Neuron (in vitro differentiated cells): ENCODE measurements around the gene PPP4C.

ENCODE experiments used
- H2AFZ ChIP-seq: one replicate; pipeline ENCODE4 v1.6.1; 2013; ENCODE audit warnings: low read depth, mild to moderate bottlenecking, inconsistent platforms, low read length, moderate library complexity
- H3K27me3 ChIP-seq: one replicate; pipeline ENCODE4 v1.6.1; 2013; ENCODE audit warnings: low read length; ENCODE audit not compliant: insufficient read depth
- H3K36me3 ChIP-seq: one replicate; pipeline ENCODE4 v1.6.1; 2013; ENCODE audit warnings: low read length; ENCODE audit not compliant: insufficient read depth
- H3K4me1 ChIP-seq: one replicate; pipeline ENCODE4 v1.6.1; 2013; ENCODE audit warnings: low read length; ENCODE audit not compliant: insufficient read depth
- H3K4me3 ChIP-seq: 2 replicates; pipeline ENCODE4 v1.5.1; 2013; ENCODE audit warnings: mild to moderate bottlenecking, low read length, moderate library complexity
- H3K9me3 ChIP-seq: one replicate; pipeline ENCODE4 v1.6.1; 2013; ENCODE audit warnings: low read length

PPP4C gene

DNA sequence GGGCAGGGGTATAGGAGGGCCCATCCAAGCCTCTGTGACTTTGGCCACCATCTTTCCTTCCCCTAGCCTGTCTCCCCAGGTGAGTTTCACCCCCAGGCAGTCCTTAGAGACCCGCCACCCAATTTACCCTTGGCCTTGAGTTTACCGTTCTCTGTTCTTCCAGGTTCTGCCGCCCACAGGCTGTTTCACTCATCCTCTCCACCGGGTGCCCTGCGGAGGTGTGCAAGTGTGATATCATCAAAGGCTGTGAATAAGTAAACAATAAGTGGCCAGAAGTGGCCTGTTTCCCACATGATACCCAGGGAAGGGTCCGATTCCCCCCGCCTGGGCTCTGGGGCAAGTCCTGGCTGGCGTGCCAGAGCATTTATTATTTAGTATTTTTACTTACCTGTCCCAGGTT lies 29.6 kb upstream of the PPP4C start:
- H3K4me1 ChIP-seq: no peaks in the 10 kb centered on the region

GRCh38 chr16:30046588-30046987 lies 29.2 kb upstream of the PPP4C start:
- no peaks in the 10 kb centered on the region for H3K9me3 ChIP-seq
- H2AFZ ChIP-seq: no peak overlapping the region
- no peaks in the 10 kb centered on the region for H3K4me1 ChIP-seq
- H3K27me3 ChIP-seq: no peaks in the 10 kb centered on the region
- H3K4me3 ChIP-seq: no peak overlapping the region
- no peaks in the 10 kb centered on the region for H3K36me3 ChIP-seq

More for the DNA sequence above, 29.6 kb upstream of the PPP4C start:
- no peaks in the 10 kb centered on the region for H3K36me3 ChIP-seq
- H2AFZ ChIP-seq: no peak overlapping the region
- H3K9me3 ChIP-seq: no peaks in the 10 kb centered on the region
- H3K4me3 ChIP-seq: no peak overlapping the region
- H3K27me3 ChIP-seq: no peaks in the 10 kb centered on the region

DNA sequence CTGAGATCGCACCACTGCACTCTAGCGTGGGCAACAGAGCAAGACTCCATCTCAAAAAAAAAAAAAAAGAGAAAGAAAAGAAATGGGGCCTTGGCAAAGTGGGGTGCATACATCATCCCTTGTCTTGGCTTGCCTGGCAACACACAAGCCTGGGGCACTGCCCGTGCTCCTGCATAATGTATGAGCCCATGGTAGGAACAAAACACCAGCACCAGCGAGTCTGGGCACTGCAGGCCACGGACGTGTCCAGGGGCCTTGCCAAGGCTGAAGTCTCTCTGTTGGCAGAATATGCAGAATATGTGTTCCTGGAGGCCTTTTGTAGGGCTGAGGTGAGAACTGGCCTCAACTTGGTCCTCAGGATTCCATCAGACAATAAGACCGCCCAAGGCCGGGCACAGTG lies 25.9 kb upstream of the PPP4C start:
- no peak overlapping the region for H3K4me3 ChIP-seq
- H3K4me1 ChIP-seq: peaks cover 8% of the 10 kb centered on the region
- no peaks in the 10 kb centered on the region for H3K27me3 ChIP-seq
- no peak overlapping the region for H2AFZ ChIP-seq
- no peaks in the 10 kb centered on the region for H3K9me3 ChIP-seq
- H3K36me3 ChIP-seq: no peaks in the 10 kb centered on the region

DNA sequence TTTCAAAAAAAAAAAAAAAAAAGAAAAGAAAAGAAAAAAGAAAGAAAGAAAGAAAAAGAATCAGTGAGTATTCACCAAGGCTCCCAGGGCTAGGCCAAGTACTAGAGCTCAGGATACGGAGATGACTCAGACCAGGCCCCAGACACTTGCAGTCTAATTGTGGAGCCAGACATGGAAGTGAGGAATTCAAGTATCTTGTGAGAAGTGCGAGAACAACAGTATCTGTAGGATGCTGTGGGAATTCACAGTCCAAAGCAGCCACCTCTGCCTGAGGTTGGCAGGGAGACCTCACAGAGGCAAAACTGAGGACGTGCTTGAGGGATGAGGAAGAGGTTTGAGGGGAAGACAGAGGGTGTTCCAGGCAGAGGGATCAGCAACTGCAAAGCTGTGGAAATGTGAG lies 24.3 kb upstream of the PPP4C start:
- Histone ChIP-seq H3K4me3 (no peak overlapping the region), H3K9me3 (no peaks in the 10 kb centered on the region), H3K27me3 (no peaks in the 10 kb centered on the region), H2AFZ (no peak overlapping the region), H3K36me3 (peaks cover 2% of the 10 kb centered on the region), H3K4me1 (peaks cover 8% of the 10 kb centered on the region)

DNA sequence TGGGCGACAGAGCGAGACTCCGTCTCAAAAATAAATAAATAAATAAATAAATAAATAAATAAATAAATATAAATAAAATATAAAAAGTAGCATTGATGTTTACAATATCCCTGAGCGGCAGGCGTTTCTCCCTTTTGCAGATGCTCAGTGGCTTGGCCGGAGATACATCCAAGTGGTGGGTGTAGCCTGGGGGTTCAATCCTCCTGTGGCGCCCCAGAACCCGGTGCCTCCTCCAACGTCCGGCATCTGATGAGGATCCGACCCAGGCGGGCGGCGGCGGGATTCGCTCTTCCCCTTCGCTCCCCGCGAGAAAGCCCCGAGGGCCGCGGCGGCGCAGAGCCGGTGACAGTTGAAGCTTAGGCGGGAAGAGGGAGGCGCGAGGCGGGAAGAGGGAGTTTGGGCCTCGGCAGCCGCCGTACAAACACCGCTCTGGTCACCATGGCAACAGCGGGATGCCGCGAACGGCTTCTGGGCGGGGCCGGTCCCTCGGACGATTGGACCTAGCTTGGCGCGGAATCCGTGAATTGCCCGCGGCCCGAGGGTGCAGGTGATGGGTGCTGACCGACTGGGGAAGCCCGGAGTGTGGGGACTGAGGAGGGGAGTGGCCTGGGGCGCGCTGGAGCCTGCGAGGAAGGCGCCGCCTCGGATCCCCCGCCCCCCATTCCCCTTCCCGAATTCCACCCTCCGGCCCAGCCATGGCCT lies 23.0 kb upstream of the PPP4C start:
- Histone ChIP-seq H2AFZ (peak overlapping the region; percentile 75), H3K4me3 (peak overlapping the region; percentile 60), H3K9me3 (no peaks in the 10 kb centered on the region), H3K27me3 (no peaks in the 10 kb centered on the region), H3K36me3 (peaks cover 2% of the 10 kb centered on the region), H3K4me1 (peaks cover 8% of the 10 kb centered on the region)

DNA sequence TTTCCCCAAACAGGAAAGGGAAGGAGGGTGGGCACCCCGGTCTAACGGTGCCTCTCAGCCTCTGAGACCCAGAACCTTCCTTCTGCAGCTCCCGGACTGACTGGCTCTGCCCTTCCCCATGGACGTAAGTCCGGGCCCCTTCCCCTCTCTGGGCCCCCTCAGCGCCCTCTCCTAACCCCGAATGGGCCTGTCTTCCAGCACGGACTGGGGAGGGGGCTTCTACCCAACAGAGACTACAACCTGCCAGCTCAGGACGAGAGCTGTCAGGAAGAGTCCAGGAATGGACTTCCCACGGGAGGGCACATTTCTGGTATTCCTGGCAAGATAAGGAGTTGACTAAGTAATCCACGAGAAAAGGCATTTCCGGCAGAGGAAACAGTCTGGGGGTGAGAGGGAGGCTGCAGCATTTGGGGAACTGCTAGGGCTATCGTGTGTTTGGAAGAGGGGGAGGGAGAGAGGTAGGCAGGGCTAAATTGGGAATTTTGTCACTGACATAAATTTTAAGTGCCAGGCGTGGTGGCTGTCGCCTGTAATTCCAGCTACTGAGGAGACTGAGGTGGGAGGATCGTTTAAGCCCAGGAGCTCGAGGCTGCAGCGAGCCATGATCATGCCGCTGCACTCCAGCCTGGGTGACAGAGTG lies 22.3 kb upstream of the PPP4C start:
- Histone ChIP-seq H3K9me3 (no peaks in the 10 kb centered on the region), H3K36me3 (peaks cover 2% of the 10 kb centered on the region)

GRCh38 chr16:30054451-30054850 lies 21.3 kb upstream of the PPP4C start:
- H3K4me1 ChIP-seq: peaks cover 8% of the 10 kb centered on the region
- no peaks in the 10 kb centered on the region for H3K27me3 ChIP-seq
- peaks cover 3% of the 10 kb centered on the region for H3K36me3 ChIP-seq
- H3K4me3 ChIP-seq: no peak overlapping the region
- no peak overlapping the region for H2AFZ ChIP-seq
- no peaks in the 10 kb centered on the region for H3K9me3 ChIP-seq

More for the DNA sequence above, 22.3 kb upstream of the PPP4C start:
- peak overlapping the region; percentile 75 for H2AFZ ChIP-seq
- peaks cover 8% of the 10 kb centered on the region for H3K4me1 ChIP-seq
- H3K4me3 ChIP-seq: peak overlapping the region; percentile 60
- no peaks in the 10 kb centered on the region for H3K27me3 ChIP-seq

DNA sequence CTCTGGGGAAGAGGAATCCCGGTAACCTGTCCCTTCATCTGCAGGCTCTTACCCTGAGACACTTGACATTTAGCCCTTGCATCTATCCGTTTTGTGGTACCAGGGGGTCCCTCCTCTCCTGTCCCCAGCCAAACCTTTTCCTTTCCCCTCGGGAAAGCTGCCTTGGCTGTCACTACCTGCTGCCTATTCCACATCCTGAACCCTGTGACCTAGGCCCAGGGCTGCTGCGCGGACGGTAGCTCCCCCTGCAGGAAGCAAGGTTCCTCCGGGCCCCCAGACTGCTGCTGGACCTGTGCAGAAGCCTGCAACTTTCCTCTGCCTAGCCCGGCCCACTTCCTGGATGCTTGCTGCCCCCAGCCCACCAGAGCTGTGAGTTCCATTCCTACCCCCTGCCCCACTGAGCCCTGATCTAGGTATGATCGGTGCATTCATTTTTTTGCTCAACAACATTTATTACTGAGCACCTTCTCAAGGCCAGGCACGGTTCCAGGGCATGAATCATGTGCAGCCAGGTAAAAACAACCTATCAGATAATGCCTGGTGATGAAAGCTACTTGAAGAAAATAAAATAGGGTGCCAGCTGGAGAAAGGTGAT lies 20.7 kb upstream of the PPP4C start:
- no peak overlapping the region for H3K4me3 ChIP-seq
- H3K36me3 ChIP-seq: peaks cover 9% of the 10 kb centered on the region
- no peaks in the 10 kb centered on the region for H3K27me3 ChIP-seq
- H3K9me3 ChIP-seq: no peaks in the 10 kb centered on the region
- H2AFZ ChIP-seq: no peak overlapping the region
- H3K4me1 ChIP-seq: peaks cover 8% of the 10 kb centered on the region

DNA sequence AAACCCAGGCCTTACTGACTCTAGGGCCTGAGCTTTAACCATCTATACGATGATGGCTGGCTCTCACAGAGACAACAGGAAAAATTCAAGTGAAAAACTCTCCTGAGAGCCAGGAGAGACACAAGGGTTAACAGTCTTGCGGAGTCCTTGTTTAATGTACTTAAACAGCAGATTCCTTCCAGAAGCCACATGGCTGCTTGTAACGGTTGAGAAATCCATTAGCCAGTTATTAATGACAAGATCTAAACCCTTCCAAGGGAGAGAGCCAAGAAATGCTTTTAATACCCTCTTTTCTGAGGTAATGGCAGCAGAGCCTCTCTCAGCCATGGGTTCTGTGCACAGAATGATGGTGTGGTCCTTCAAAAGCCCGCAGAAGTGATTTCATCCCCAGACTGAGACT lies 15.4 kb upstream of the PPP4C start:
- H3K36me3 ChIP-seq: peaks cover 11% of the 10 kb centered on the region
- H3K27me3 ChIP-seq: no peaks in the 10 kb centered on the region
- H3K4me1 ChIP-seq: peaks cover 19% of the 10 kb centered on the region
- no peak overlapping the region for H3K4me3 ChIP-seq
- H3K9me3 ChIP-seq: no peaks in the 10 kb centered on the region
- no peak overlapping the region for H2AFZ ChIP-seq

DNA sequence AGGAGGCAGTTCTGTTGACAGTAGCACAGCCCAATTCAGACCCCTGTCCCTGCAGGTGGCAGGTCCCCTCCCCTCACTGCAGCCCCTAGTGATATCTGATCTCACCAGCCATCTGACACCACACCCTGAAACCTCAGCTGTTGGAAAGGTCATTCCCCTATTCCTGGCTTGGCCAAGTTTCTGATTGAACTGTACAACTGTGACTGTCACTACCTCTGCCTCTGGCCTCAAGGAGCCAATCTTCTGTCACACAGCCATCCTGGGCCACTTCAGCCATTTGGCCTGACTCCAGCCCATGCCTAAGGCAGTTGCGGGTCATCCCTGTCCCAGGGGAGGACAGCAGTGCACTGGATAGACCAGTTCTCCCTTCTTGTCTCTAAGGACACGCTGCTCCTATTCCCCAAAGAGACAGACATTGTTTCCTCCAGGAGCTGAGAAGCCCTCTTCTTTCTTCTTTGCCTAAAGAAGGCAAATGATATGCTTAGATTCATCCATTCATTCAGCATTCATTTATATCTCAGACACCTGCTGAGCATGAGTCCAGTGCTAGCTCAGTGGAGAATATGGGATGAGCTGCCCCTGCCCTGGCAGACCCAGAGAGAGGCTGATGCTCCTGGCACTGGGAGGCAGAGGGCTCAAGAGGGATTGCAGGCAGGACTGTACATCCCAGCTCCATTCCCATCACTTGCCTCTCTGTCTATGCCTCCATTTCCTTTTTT lies 14.8 kb upstream of the PPP4C start:
- no peaks in the 10 kb centered on the region for H3K27me3 ChIP-seq
- no peak overlapping the region for H2AFZ ChIP-seq
- no peak overlapping the region for H3K4me3 ChIP-seq
- H3K36me3 ChIP-seq: peaks cover 11% of the 10 kb centered on the region
- no peaks in the 10 kb centered on the region for H3K9me3 ChIP-seq
- H3K4me1 ChIP-seq: peaks cover 19% of the 10 kb centered on the region

GRCh38 chr16:30063278-30063892 lies 12.4 kb upstream of the PPP4C start:
- no peaks in the 10 kb centered on the region for H3K9me3 ChIP-seq
- no peak overlapping the region for H2AFZ ChIP-seq
- H3K36me3 ChIP-seq: peaks cover 22% of the 10 kb centered on the region
- H3K4me1 ChIP-seq: peaks cover 30% of the 10 kb centered on the region
- no peaks in the 10 kb centered on the region for H3K27me3 ChIP-seq
- H3K4me3 ChIP-seq: no peak overlapping the region

GRCh38 chr16:30063893-30064728 lies 11.7 kb upstream of the PPP4C start:
- Histone ChIP-seq H3K9me3 (no peaks in the 10 kb centered on the region), H2AFZ (no peak overlapping the region)

More at GRCh38 chr16:30063893-30064728, 11.7 kb upstream of the PPP4C start:
- H3K4me3 ChIP-seq: peak overlapping the region; percentile 80
- no peaks in the 10 kb centered on the region for H3K27me3 ChIP-seq
- peaks cover 30% of the 10 kb centered on the region for H3K36me3 ChIP-seq
- H3K4me1 ChIP-seq: peaks cover 30% of the 10 kb centered on the region
